Muscle of back (tissue), 10 donors: Measurements from ENCODE around the gene CD300A. TPM values are rescaled to one million over a fixed set of nuclear protein-coding genes. Genes with fewer than 3 reads are reported as not detected.

Experiments used
- polyA plus RNA-seq, 10 donors: library from polyadenylated mRNA; unstranded; fragments of 120-200 nt; gene quantifications; one replicate each; pipeline ENCODE4 v1.2.1, GENCODE V29; 2013; ENCODE audit not compliant: insufficient read length in 10 of 10

Gene CD300A
- polyA plus RNA-seq, 10 donors: 1.8 to 3.5 (median 2.2) TPM

Other genes starting within 250 kb of the CD300A start
- gene DNAI2, start 192.4 kb upstream of the CD300A start, polyA plus RNA-seq: under 1 TPM in 5 of 10 donors, not detected in 5; 0.13 to 0.42 (median 0.35) TPM
- gene KIF19, start 140.4 kb upstream of the CD300A start, polyA plus RNA-seq: 1 to 10 TPM; 1.0 to 2.3 (median 1.7) TPM
- under 1 TPM in 8 of 10 donors, not detected in 2; 0.09 to 0.24 (median 0.15) TPM for gene BTBD17, start 104.8 kb upstream of the CD300A start, polyA plus RNA-seq
- gene GPR142, start 99.1 kb upstream of the CD300A start, polyA plus RNA-seq: under 1 TPM in 6 of 10 donors, not detected in 4; 0.17 to 0.53 (median 0.41) TPM
- gene GPRC5C, start 34.5 kb upstream of the CD300A start, polyA plus RNA-seq: 10 to 100 TPM; 19.5 to 33.8 (median 27.4) TPM
- under 1 TPM in 7 of 10 donors, not detected in 3; 0.09 to 0.32 (median 0.20) TPM for gene CD300LB, start 64.8 kb downstream of the CD300A start, polyA plus RNA-seq
- 1 to 10 TPM in 1 of 10 donors, under 1 TPM in 8, not detected in 1; 0.34 to 1.1 (median 0.48) TPM for gene CD300C, start 79.5 kb downstream of the CD300A start, polyA plus RNA-seq
- gene CD300H, start 100.9 kb downstream of the CD300A start, polyA plus RNA-seq: under 1 TPM in 1 of 10 donors, not detected in 9; 0.35 TPM
- not detected for gene CD300LD, start 125.6 kb downstream of the CD300A start, polyA plus RNA-seq
- under 1 TPM; 0.04 to 0.84 (median 0.25) TPM for gene CD300E, start 157.1 kb downstream of the CD300A start, polyA plus RNA-seq
- gene CD300LF, start 246.3 kb downstream of the CD300A start, polyA plus RNA-seq: under 1 TPM; 0.16 to 0.65 (median 0.35) TPM